Peyer's patch (tissue), 4 donors: ENCODE results near the gene METTL16.

Experiments
- POLR2A ChIP-seq, 2 donors: fragments of 450-650 bp; IDR thresholded peaks; one replicate each; pipeline ENCODE4 v1.5.1; 2017; ENCODE audit warnings: antibody characterized with exemption in 2 of 2, mild to moderate bottlenecking in 2 of 2, moderate library complexity in 2 of 2
- TF ChIP-seq, protein P1 (sequence below), 6 experiments: fragments of 450-650 bp in 4 of 6; fragments of 200-600 bp in 2 of 6; sonication (generic) in 1 of 6; IDR thresholded peaks; one replicate each; pipeline ENCODE4 v1.5.1; 2017 to 2019; ENCODE audit warnings: antibody characterized with exemption in 6 of 6, mild to moderate bottlenecking in 3 of 6, moderate library complexity in 1 of 6

DNA sequence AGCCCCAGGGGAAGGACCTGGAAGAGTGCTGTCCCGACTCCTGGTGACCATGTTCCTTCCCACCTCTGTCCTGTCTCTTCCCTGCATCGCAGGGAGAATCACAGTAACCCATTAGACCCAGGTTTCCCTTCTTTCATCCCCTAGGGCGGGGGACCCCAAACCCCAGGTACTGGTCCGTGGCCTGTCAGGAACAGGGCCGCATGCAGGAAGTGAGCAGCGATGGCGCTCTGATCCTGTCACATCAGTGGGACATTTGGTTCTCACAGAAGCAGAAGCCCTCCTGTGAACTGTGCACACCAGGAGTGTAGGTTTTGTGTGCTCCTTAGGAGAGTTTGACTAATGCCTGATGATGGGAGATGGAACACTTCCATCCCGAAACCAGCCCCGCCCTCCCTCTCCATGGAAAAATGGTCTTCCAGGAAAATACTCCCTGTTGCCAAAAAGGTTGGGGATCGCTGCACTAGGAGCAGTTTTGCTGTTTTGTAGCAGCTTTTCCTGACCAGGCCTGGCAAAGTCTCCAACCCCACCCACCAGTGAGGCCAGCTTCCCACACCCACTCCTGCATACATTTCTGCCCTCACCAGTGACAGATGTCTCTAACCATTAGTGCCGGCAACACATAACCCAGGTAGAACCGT lies 121.4 kb downstream of the METTL16 start:
- TF ChIP-seq POLR2A (IDR thresholded peaks at IDR 0.05): no peak
- TF ChIP-seq, protein P1, sequence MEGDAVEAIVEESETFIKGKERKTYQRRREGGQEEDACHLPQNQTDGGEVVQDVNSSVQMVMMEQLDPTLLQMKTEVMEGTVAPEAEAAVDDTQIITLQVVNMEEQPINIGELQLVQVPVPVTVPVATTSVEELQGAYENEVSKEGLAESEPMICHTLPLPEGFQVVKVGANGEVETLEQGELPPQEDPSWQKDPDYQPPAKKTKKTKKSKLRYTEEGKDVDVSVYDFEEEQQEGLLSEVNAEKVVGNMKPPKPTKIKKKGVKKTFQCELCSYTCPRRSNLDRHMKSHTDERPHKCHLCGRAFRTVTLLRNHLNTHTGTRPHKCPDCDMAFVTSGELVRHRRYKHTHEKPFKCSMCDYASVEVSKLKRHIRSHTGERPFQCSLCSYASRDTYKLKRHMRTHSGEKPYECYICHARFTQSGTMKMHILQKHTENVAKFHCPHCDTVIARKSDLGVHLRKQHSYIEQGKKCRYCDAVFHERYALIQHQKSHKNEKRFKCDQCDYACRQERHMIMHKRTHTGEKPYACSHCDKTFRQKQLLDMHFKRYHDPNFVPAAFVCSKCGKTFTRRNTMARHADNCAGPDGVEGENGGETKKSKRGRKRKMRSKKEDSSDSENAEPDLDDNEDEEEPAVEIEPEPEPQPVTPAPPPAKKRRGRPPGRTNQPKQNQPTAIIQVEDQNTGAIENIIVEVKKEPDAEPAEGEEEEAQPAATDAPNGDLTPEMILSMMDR (IDR thresholded peaks at IDR 0.05): no peak
